NCI-H1694 treated with DMSO at 0.1 percent for 48 hours (cell line): Measurements from ENCODE around the gene ACSL3.
"Not testable (repeated sequence)": the region's sequence is repeated elsewhere in the genome, so short reads cannot be mapped to it uniquely, and the experiment has no call there.

Experiments used
- DNase-seq: peaks from one replicate; lab custom pipeline; 2025; lab: John Stamatoyannopoulos, UW

Gene ACSL3

DNA sequence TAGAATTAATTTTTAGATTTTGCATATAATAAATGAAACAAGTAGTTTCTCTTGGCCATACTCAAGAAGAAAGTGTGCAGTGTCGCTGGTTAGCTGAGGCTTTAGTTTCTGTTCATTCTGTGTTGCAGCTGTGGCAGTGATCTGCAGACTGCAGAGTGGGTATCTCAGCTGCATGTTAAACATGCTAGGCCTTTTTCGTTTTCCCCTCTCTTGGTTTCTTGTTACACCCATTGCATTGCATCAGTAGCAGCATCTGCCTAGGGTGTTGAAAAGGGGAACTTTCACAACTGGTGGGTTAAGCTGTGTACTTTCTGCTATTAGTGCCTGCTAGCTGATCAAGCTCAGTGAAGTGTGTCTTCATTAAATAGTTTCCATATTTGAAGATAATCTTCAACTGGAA, 51.3 kb downstream of the ACSL3 start:
- DNase-seq, result no peak

DNA sequence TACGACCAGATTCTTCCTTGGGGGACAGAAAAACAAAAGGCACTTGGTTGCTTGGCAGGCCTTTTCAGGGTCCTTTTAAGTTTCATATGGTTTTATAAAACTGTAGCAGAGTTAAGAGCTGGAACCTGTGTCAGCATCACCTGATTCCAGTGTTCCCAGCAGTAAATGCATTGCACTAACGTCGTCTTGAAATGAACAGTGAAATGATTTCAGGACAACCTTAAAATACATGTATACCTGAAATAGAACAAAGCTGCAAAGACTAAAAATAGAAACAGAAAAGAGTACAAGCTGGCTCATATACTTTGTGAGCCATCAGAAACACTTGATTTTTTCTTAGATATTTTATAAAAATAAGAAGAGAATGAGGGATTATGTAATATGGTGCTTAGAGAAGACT, 51.9 kb downstream of the ACSL3 start:
- no peak for DNase-seq

DNA sequence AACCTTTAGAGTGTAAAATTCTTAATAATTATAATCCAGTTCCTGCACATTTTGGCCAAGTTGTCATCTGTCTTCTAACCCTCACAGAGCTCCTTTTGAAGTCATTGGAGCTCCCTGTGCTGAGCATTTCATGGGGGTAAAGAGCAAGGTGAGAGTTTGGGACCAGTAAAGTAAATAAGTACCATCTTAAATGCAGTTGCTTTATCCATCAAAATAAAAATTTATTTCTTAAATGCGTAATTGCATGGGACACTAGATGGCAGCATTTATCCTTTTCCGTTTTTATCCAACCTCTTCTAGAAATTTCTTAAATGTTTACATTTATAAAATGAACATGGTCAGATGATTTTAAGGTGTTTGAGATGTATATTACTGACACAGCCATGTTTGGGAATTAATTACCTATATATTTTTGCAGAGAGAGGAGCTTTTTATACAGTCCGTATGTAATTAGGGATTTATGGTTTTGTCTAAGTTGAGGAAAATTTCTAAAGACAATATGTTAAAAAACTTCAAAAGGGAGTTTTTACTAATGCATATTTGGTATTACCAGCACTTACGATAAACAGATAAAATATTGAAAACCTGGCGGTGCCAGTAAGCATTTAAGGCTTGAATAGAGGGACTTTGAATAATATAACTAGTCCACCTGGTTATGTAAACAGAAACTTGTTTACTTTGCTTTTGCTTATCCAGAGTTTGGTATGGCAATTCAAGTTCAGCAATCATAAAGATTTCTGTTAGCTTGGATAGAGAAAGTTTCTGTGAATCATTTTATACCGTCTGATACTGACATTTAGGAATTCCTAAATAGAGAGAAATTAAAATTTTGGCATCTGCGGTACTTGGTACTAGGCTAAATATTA, 54.5 kb downstream of the ACSL3 start:
- peak; percentile 1 for DNase-seq

DNA sequence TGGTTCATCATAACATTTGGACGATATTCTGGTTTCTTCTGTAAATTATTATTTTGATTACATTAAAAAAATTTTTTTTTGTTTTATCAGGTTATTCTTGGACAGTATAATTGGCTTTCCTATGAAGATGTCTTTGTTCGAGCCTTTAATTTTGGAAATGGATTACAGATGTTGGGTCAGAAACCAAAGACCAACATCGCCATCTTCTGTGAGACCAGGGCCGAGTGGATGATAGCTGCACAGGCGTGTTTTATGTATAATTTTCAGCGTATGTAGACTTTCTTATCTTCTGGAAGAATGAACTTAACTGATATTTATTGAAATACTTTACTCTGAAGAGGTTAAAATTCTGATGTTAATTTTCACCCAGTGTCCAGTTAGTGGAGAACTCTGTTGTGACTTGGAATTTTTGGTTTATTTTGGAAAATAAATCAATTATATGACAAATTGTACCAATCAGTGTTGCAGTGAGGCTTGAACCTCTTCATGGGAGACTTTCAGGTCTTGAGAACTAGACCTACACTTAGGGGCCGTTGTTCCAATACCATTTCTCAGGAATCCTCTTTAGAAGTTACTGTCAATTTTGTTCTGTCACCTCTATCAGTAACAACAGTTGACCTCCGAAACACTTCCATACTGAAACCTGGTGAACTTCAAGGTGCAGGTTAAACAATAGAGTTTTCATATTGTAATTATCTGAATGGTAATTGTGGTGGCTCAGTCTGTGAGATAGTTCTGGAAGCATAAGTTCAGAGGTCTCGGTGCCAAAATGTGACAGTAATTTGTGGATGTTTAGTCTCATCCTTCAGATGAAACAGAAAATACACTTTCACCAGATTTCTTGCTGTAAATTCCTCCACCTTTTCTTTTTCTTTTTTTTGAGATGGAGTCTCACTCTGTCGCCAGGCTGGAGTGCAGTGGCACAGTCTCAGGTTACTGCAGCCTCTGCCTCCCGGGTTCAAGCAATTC, 55.7 kb downstream of the ACSL3 start:
- DNase-seq, result no peak

DNA sequence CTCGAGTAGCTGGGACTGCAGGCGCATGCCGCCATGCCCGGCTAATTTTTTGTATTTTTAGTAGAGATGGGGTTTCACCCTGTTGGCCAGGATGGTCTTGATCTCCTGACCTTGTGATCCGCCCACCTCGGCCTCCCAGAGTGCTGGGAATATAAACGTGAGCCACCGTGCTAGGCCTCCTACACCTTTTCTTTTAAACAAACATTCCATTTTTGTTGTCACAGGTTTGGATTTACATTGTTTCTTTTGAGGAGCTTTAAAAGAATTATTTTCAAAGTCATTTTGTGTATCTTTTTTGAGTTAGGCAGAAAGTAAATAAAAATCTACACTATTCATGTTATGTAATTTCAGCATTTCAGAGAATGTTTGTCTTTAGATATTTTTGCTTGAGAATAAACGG, 56.4 kb downstream of the ACSL3 start:
- DNase-seq, result not testable (repeated sequence)

DNA sequence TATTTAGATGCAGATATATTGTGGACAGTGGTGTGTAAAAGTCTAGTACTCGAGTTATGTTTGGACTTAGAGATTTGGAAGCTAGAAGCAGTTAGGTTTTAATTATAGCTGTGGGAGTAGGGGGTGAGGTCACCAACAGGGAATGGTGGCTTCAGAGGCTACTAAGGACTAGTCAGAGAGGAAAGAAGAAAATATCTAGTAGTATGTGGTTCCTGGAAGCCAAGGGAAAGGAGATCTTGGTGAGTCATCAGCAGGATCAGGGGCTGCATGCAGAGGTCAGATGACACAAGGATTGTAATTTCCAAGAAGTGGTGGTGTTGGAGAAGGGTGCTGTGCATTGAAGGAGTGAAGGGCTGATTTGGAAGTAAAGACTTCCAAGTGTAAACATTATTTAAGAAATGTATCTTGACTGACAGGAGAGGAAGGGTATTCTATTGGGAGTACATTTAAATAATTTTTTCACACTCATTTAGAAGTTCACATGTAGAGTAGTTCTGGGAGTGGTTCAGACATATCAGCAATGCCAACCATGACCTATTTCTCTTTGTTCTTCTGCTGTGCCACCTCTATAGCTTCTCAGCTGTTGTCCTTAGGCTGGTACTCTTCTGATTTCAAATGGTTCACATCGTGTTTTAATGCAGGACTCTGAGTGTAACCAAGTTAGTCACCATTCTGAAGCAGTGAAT, 59.1 kb downstream of the ACSL3 start:
- no peak for DNase-seq

DNA sequence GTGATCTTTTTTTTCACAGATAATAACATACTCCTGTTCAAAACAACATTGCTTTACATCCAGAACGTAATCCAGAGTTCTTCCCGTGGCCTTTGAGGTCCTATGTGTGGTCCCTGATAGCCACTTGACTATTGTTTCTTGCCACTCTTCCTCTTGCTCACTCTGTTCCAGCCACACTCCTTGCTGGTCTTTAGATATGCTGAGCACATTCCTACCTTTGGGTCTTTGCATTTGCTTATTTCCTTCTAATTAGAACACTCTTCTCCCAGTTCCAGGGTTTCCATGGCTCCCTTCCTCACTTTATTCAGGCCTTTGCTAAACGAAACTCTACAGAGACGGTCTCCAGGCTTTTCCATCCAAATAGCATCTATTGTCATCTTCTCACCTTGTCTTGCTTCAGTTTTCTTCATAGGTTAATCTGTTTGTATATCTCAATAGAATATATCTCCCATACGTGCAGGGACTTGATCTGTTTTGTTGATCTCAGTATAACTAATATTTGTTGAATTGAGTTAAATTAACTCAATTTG, 59.9 kb downstream of the ACSL3 start:
- no peak for DNase-seq

DNA sequence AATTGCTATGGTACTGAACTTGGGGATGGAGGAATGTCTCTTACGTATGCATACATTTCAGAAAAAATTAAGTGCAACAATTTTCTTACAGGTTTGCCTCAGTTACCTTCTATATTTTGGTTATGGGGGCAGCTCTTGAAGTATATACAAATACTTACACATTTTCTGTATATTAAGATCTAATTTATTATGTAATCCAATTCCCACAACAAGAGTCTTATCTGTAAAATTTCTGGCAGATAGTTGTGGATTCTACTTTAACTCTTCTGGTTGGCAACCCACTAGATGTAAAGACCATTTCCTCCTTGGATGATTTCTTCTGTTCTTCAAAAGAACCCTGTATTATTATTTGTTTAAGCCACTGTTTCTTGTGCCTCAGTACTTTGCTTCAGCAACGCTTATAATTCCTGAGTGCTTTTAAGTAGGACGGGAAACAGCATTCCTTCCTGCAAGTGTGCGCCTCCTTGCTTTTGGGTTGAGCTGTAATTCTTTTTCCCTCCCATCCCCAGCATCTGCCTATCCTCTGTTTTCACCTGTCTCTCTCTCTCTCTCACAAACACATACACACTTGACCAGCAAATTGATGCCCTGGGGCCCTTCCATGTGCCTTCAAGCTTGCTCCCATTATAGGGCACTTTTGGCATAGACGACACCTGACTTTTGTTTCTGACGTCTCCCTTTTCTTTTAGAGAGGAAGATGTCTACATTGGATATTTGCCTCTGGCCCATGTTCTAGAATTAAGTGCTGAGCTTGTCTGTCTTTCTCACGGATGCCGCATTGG, 61.4 kb downstream of the ACSL3 start:
- DNase-seq, result no peak

DNA sequence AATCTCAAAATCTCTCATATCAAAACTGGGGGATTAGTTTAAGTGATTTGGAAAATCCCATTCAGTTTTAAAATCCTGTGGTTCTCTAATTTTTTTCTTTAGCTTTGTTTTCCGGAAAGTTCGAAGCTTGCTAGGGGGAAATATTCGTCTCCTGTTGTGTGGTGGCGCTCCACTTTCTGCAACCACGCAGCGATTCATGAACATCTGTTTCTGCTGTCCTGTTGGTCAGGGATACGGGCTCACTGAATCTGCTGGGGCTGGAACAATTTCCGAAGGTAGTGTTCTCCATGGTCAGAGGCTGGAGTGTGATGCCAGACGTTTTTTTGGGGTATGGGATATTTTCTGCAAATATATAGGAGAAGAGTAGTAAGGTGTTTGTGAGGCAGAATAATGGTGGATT, 66.1 kb downstream of the ACSL3 start:
- no peak for DNase-seq

DNA sequence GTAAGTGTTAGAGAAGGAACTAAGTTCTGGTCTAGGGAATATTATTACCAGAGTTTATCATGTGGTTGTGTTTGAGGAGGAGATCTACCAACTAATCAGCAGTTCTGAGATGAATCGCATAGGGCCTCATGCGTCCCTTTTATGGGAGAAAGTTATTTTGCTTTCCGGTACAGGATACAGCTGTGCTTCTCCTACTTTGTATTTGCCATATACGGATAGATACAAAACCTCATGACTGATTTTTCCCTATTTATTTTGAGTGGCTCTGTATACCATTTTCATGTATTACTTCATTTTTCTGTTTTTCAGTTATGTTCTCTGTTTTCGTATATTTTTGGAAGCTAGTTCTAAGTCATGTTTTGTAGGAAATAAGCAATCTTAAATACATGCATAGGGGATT, 66.8 kb downstream of the ACSL3 start:
- no peak for DNase-seq

DNA sequence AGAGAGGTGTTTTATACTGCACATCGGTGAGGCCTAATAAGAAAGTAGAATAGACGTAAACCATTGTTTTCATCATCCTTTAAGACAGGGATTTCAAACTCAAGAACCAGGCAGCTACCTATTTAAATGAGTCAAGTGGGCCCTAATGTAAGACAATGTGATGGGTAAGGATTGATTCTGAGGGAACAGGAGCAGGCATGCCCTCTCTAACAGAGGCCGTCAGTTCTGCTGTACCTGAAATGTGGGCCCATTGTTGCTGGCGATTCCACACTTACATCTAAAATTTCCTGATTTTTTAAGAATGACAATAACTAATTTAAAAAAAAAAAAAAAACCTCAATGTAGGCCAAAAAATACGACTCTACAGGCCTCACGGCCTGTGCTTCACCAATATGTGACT, 67.5 kb downstream of the ACSL3 start:
- no peak for DNase-seq

DNA sequence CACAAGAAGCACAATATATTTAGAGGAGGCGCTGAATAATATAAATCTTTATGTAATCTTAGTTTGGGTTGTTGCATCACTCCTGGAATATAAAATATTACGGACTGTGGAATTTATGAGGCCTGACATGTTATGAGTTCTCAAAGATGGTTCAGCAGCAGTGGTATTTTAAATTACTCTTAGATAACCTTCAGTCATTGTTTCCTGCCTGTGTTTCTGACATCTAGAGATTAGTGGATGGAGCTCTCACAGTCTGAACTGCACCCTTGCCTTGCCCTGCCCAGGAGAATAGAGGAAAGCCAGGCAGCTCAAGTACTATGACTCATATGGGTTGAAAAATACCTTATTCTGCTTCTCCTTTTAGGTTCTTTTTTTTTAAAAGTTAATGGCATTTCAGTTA, 70.0 kb downstream of the ACSL3 start:
- no peak for DNase-seq

DNA sequence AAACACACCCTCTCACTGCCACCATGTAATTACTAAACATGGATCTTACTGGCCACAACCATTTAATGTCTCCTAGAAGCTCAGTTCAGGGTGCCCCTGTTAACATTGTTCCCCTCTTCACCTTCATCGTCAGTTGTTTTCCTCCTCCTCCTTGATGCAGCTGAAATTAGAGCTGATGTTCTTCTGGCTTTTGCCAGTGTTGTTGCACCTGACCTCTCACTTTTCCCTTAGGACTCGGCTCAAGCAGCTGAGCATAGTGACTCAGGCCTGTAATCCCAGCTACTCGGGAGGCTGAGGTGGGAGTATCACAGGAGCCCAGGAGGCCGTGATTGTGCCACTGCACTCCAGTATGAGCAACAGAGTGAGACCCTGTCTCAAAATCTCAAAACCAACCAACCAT, 70.8 kb downstream of the ACSL3 start:
- no peak for DNase-seq

DNA sequence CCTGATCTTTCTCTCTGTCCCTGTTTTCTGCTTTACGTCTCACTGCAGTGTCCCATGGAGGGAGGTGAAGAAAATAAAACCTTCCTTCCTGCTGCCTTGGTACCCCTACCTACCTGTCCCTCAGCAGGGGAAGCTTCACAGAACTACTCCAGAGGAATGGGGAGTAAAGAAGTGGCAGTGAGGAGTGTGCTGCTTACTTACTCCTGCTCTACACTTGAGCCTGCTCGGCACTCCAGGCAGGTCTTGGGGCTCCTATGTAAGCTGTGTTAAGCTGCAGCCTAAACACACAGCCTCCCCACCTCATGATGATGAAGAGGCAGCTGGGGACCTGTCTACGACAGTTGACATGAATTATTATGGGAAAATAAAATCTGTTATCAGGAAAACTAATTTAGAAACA, 72.6 kb downstream of the ACSL3 start:
- no peak for DNase-seq

DNA sequence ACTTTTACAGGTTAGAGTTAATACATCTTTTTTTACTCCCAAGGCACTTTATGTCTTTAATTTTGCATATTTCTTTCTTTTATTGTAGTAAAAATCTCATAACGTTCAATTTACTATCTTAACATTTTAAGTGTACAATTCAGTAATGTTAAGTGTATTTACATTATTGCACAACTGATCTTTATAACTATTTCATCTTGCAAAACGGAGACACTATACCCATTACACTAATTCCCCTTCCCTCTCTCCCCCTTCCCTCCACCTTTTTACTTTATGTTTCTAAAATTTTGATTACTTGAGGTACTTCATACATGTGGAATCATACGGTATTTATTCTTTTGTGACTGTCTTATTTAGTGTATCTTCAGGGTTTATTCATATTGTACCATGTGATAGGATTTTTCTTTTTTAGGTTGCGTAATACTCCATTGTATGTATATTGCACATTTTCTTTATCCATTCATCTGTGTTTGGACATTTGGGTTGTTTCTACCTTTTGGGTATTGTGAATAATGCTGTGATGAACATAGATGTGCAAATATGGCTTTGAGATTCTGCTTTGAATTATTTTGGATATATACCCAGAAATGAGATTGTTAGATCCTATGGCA, 75.0 kb downstream of the ACSL3 start:
- DNase-seq, result no peak

DNA sequence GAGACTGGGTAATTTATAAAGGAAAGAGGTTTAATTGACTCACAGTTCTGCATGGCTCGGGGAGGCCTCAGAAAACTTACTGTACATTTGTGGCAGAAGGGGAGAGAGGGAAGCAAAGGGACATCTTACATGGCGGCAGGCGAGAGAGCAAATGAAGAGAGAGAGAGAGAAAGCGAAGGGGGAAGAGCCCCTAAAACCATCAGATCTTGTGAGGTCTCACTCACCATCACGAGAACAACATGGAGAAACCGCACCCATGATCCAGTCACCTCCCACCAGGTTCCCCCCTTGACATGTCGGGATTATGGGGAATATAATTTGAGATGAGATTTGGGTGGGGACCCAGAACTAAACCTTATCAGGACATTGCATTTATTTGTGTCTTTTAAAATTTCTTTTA, 75.9 kb downstream of the ACSL3 start:
- DNase-seq, result no peak

DNA sequence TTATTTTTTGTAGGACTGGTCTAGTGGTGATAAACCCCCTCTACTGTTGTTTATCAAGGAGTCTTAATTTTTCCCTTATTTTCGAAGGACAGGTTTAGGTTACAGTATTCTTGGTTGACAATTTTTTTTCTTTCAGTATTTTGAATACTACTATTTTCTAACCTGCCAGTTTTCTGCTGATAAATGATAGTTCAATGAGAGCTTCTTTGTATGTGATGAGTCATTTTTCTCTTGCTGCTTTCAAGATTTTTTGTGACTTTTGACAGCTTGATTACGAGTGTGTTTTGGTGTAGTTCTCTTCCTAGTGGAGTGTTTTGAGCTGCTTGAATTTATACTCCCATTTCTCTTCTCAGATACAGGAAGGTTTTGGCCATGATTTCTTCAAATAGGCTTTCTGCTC, 77.5 kb downstream of the ACSL3 start:
- DNase-seq, result no peak

DNA sequence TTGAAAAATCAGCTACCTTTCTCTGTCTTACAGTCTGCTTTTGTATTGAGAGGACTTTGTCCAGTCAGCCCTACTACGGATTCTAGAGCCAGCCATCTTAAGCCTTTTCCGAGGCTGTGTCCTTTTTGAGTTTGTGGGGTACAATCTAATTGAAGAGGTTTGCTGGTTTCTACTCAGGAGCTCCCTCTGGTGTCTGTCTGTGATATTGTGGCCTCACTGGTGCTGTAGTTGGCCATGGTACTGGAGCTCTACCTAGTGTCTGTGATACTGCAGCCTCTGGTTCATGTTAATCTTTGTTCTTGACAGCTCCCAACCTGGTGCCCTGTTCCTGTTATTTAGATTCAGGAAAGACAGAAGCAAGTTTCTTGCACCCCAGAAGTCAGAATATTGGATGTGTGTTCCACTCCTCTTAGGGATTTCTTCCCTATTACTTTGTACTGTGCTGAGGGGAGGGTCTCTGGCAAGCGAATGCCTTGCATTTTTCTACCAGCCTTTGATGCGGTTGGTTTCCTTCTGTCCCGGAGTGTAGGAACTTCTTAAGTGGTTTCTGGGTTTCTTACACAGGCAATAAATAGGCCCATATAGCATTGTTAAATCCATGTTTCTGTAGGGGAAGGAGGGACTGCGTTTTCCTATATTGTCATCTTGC, 78.5 kb downstream of the ACSL3 start:
- DNase-seq, result peak; percentile 32

DNA sequence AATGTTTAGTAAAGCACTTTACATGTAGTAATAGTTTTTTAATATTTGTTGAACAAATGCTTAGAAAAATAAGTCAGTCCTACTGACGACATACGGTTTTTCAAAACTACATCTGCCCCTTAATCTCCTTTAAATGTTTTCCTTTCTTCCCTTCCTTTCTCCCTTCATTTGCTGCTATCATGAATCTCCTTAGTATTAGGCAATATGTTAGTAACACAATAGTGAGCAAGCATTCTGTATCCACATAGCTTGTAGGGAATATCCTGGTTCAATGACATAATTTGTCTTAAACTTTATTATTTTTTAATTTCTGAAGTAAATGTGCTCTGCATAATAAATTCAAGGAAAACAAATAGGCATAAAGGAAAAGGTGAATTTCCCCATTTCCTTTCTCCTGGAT, 79.1 kb downstream of the ACSL3 start:
- no peak for DNase-seq

DNA sequence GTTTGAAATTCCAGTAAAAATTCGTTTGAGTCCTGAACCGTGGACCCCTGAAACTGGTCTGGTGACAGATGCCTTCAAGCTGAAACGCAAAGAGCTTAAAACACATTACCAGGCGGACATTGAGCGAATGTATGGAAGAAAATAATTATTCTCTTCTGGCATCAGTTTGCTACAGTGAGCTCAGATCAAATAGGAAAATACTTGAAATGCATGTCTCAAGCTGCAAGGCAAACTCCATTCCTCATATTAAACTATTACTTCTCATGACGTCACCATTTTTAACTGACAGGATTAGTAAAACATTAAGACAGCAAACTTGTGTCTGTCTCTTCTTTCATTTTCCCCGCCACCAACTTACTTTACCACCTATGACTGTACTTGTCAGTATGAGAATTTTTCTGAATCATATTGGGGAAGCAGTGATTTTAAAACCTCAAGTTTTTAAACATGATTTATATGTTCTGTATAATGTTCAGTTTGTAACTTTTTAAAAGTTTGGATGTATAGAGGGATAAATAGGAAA, 80.7 kb downstream of the ACSL3 start:
- no peak for DNase-seq
